ENCODE data around the gene SMURF1. TPM values are rescaled to one million over a fixed set of nuclear protein-coding genes. Genes with fewer than 3 reads are reported as not detected.

SMURF1 gene
- total RNA-seq, 4 donors from 2014 or later: 26.9 to 74.9 (median 30.2) TPM

GRCh38 chr7:99099499-99100077 lies 44.3 kb downstream of the SMURF1 start:
- Histone ChIP-seq H3K27me3 (no peaks in the 10 kb centered on the region), H3K27ac (peak overlapping the region; percentile 57), H3K4me1 (peaks cover 46% of the 10 kb centered on the region), H3K9me3 (no peaks in the 10 kb centered on the region), H3K36me3 (no peaks in the 10 kb centered on the region), H3K4me3 (no peak overlapping the region)
- TF ChIP-seq POLR2AphosphoS5 (IDR thresholded peaks at IDR 0.05): no peak
- TF ChIP-seq POLR2A (IDR thresholded peaks at IDR 0.05): no peak
- no peak for TF ChIP-seq EP300 (IDR thresholded peaks at IDR 0.05)
- TF ChIP-seq, protein P1, sequence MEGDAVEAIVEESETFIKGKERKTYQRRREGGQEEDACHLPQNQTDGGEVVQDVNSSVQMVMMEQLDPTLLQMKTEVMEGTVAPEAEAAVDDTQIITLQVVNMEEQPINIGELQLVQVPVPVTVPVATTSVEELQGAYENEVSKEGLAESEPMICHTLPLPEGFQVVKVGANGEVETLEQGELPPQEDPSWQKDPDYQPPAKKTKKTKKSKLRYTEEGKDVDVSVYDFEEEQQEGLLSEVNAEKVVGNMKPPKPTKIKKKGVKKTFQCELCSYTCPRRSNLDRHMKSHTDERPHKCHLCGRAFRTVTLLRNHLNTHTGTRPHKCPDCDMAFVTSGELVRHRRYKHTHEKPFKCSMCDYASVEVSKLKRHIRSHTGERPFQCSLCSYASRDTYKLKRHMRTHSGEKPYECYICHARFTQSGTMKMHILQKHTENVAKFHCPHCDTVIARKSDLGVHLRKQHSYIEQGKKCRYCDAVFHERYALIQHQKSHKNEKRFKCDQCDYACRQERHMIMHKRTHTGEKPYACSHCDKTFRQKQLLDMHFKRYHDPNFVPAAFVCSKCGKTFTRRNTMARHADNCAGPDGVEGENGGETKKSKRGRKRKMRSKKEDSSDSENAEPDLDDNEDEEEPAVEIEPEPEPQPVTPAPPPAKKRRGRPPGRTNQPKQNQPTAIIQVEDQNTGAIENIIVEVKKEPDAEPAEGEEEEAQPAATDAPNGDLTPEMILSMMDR (IDR thresholded peaks at IDR 0.05): no peak
- no peak for DNase-seq (ENCODE audit: low spot score in 2 of 2)
- WGBS: 68% methylated on average over 6 of the region's 6 CpGs

GRCh38 chr7:99098824-99099498 lies 44.9 kb downstream of the SMURF1 start:
- Histone ChIP-seq H3K4me1 (peaks cover 46% of the 10 kb centered on the region), H3K4me3 (no peak overlapping the region)

GRCh38 chr7:99098286-99098823 lies 45.6 kb downstream of the SMURF1 start:
- DNase-seq (ENCODE audit: low spot score in 2 of 2): no peak
- Histone ChIP-seq H3K27me3 (no peaks in the 10 kb centered on the region), H3K4me3 (no peak overlapping the region), H3K4me1 (peaks cover 46% of the 10 kb centered on the region), H3K27ac (peak overlapping the region; percentile 57), H3K9me3 (no peaks in the 10 kb centered on the region), H3K36me3 (no peaks in the 10 kb centered on the region)
- WGBS: 47% methylated on average over 3 of the region's 3 CpGs
- no peak for TF ChIP-seq POLR2A (IDR thresholded peaks at IDR 0.05)
- no peak for TF ChIP-seq EP300 (IDR thresholded peaks at IDR 0.05)
- TF ChIP-seq, protein P1 (IDR thresholded peaks at IDR 0.05): no peak
- no peak for TF ChIP-seq POLR2AphosphoS5 (IDR thresholded peaks at IDR 0.05)

More at GRCh38 chr7:99098824-99099498, 44.9 kb downstream of the SMURF1 start:
- WGBS: 27% methylated on average over 6 of the region's 6 CpGs
- no peak for TF ChIP-seq EP300 (IDR thresholded peaks at IDR 0.05)
- TF ChIP-seq, protein P1 (IDR thresholded peaks at IDR 0.05): no peak
- no peak for TF ChIP-seq POLR2A (IDR thresholded peaks at IDR 0.05)
- no peak for TF ChIP-seq POLR2AphosphoS5 (IDR thresholded peaks at IDR 0.05)
- Histone ChIP-seq H3K27me3 (no peaks in the 10 kb centered on the region), H3K9me3 (no peaks in the 10 kb centered on the region), H3K27ac (peak overlapping the region; percentile 57), H3K36me3 (no peaks in the 10 kb centered on the region)
- no peak for DNase-seq (ENCODE audit: low spot score in 2 of 2)

DNA sequence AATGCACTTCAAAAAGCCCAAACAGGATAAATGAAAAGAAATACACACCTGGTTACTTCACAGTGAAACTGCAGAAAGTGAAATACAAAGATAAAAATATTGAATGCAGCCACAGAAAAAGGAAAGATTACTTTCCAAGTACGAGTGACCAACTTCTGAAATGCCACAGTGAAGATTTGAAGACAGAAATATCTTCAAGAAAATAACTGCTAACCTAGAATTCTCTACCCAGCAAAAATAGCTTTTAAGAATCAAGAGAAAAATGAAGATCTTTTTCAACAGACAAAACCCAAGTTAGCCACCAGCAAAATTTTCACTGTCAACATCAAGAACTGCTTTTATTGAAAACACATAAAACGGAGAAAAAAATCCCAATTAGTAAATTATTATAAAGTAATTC lies 46.2 kb downstream of the SMURF1 start:
- no peaks in the 10 kb centered on the region for H3K9me3 ChIP-seq
- H3K36me3 ChIP-seq: no peaks in the 10 kb centered on the region
- peaks cover 40% of the 10 kb centered on the region for H3K4me1 ChIP-seq
- DNase-seq (ENCODE audit: low spot score in 2 of 2): no peak
- TF ChIP-seq, protein P1 (IDR thresholded peaks at IDR 0.05): no peak
- no peak for TF ChIP-seq POLR2AphosphoS5 (IDR thresholded peaks at IDR 0.05)
- TF ChIP-seq POLR2A (IDR thresholded peaks at IDR 0.05): no peak
- TF ChIP-seq EP300 (IDR thresholded peaks at IDR 0.05): no peak
- 93% methylated on average over 2 of the region's 2 CpGs for WGBS
- H3K27ac ChIP-seq: no peak overlapping the region
- H3K4me3 ChIP-seq: no peak overlapping the region
- no peaks in the 10 kb centered on the region for H3K27me3 ChIP-seq

Measured in suprapubic skin (tissue), 4 donors.